ENCODE measurements around the gene F13B. TPM values are rescaled to one million over a fixed set of nuclear protein-coding genes. Genes with fewer than 3 reads are reported as not detected.

The F13B gene
- total RNA-seq (2012; rRNA removed), result not detected in 2 replicates
- not detected in 2 replicates for polyA plus RNA-seq (2012; rRNA removed)
- not detected in 2 replicates for polyA plus RNA-seq (2012; cell fraction: cytosol; rRNA removed)
- polyA plus RNA-seq (2012; cell fraction: nucleus; rRNA removed; ENCODE audit: low replicate concordance), result not detected in 2 replicates
- not detected for Bru-seq, nascent RNA
- not detected for BruChase-seq, experiment 1, labeled RNA remaining after a 6-hour chase
- percentile 3 among the genes with signal in this experiment for BruChase-seq, experiment 2, labeled RNA remaining after a 2-hour chase
- long read RNA-seq, result 0 reads

- Histone ChIP-seq H4K20me1 (ENCODE audit: insufficient read depth, low read length) (no peaks in the 10 kb centered on the region), H2BK15ac (ENCODE audit: low read depth, low read length) (no peak within 1 kb of the TSS), H3K18ac (ENCODE audit: low read depth, low read length) (no peak within 1 kb of the TSS), H2BK20ac (ENCODE audit: low read depth, low read length) (no peak within 1 kb of the TSS), H3K4ac (ENCODE audit: low read depth, low read length) (no peak within 1 kb of the TSS), H3K27me3 (ENCODE audit: control insufficient read depth, insufficient read depth, low read length) (no peaks in the 10 kb centered on the region), H3K36me3 (ENCODE audit: control insufficient read depth, insufficient read depth, low read length) (no peaks in the 10 kb centered on the region), H3K56ac (ENCODE audit: extremely low read depth, insufficient read depth, low read length) (no peak within 1 kb of the TSS), H2AK9ac (replicated peaks; ENCODE audit: low read depth, low read length, poor library complexity) (no peak within 1 kb of the TSS), H3K14ac (replicated peaks; ENCODE audit: low read depth, low read length) (no peak within 1 kb of the TSS), H3K4me1 (ENCODE audit: control insufficient read depth, insufficient read depth, low read length) (no peaks in the 10 kb centered on the region), H3K79me1 (ENCODE audit: low read depth in 1 of 2, low read length in 2 of 2) (no peaks in the 10 kb centered on the region), H2AK5ac (ENCODE audit: low read depth, low read length) (no peak within 1 kb of the TSS), H2AFZ (replicated peaks; ENCODE audit: low read length, poor library complexity) (no peak within 1 kb of the TSS), H2BK5ac (ENCODE audit: low read depth, low read length, poor library complexity, severe bottlenecking) (no peak within 1 kb of the TSS), H3K9me1 (ENCODE audit: insufficient read depth, low read length) (no peaks in the 10 kb centered on the region), H4K8ac (ENCODE audit: low read depth in 2 of 2, low read length in 2 of 2) (no peak within 1 kb of the TSS), H3K9ac (ENCODE audit: low read depth, low read length) (no peak within 1 kb of the TSS), H3K23ac (ENCODE audit: low read depth, low read length) (no peak within 1 kb of the TSS), H3K9me3 (ENCODE audit: control insufficient read depth, insufficient read depth, low read length) (no peaks in the 10 kb centered on the region), H3K4me3 (ENCODE audit: insufficient read depth, low read depth, low read length) (no peak within 1 kb of the TSS), H4K5ac (ENCODE audit: low read depth, low read length) (no peak within 1 kb of the TSS), H2BK120ac (ENCODE audit: low read depth, low read length) (no peak within 1 kb of the TSS), H3K27ac (ENCODE audit: insufficient read depth, low read length) (no peak within 1 kb of the TSS), H4K91ac (ENCODE audit: insufficient read depth, low read depth, low read length) (no peak within 1 kb of the TSS), H3K4me2 (ENCODE audit: low read depth, low read length) (no peak within 1 kb of the TSS)
- no peak for ATAC-seq (ENCODE audit: low read depth)
- POLR2A ChIA-PET (ENCODE audit: unreplicated experiment), result no interaction called here
- intact Hi-C loops (cut with micrococcal nuclease) (loop anchor here (10.0 kb wide), 1 partner anchor 242 kb away; no protein-coding TSS in a partner anchor), dilution Hi-C loops (cut with HindIII; ENCODE audit: low sequenced_read_pairs, unreplicated experiment) (no loop called here), in situ Hi-C loops (cut with MboI; ENCODE audit: low sequenced_read_pairs) (no loop called here)
- no CpG with 5 or more reads among the region's 3 CpGs for WGBS, 2 experiments (ENCODE audit: extremely low coverage in 2 of 2, insufficient read length in 1 of 2)
- no TSS peak for BruUV-seq (replicated peaks)
- CTCF ChIA-PET, result no interaction called here
- no peak for DNase-seq
- no peak for TF ChIP-seq CHD1 (IDR thresholded peaks at IDR 0.05; ENCODE audit: low read depth, low read length)
- no peak for TF ChIP-seq ELK1 (IDR thresholded peaks at IDR 0.05; ENCODE audit: borderline replicate concordance, low read depth, low read length)
- no peak for TF ChIP-seq RFX5 (IDR thresholded peaks at IDR 0.05; ENCODE audit: low read depth, low read length)
- TF ChIP-seq RAD21 (IDR thresholded peaks at IDR 0.05; ENCODE audit: low read length), result peak; percentile 5; the same call in 1 of the 2 replicates
- no peak for TF ChIP-seq CEBPB (IDR thresholded peaks at IDR 0.05; ENCODE audit: low read depth, low read length)
- TF ChIP-seq MAZ (IDR thresholded peaks at IDR 0.05; ENCODE audit: borderline replicate concordance, low read depth, low read length), result no peak
- TF ChIP-seq RCOR1 (IDR thresholded peaks at IDR 0.05; ENCODE audit: insufficient replicate concordance, low read length), result no peak
- TF ChIP-seq SMC3 (IDR thresholded peaks at IDR 0.05; ENCODE audit: low read depth, low read length), result no peak
- TF ChIP-seq MXI1 (IDR thresholded peaks at IDR 0.05; ENCODE audit: borderline replicate concordance, low read depth, low read length), result no peak
- no peak for TF ChIP-seq USF2 (IDR thresholded peaks at IDR 0.05; ENCODE audit: low read depth, low read length)
- no peak for TF ChIP-seq FOS (IDR thresholded peaks at IDR 0.05; ENCODE audit: low read depth, low read length)
- TF ChIP-seq NFE2L2 (IDR thresholded peaks at IDR 0.05; ENCODE audit: low read depth, low read length), result no peak
- no peak for TF ChIP-seq MAFK (IDR thresholded peaks at IDR 0.05; ENCODE audit: low read depth, low read length)
- TF ChIP-seq BHLHE40 (IDR thresholded peaks at IDR 0.05; ENCODE audit: low read depth, low read length), result no peak
Observed at GRCh38 chr1:197066719-197067456, at the start of gene F13B. Gene F13B (minus strand): TSS chr1:197067260. CDS start chr1:197067223, 37 bp downstream.
